ENCODE measurements around the gene MTTP.

DNA sequence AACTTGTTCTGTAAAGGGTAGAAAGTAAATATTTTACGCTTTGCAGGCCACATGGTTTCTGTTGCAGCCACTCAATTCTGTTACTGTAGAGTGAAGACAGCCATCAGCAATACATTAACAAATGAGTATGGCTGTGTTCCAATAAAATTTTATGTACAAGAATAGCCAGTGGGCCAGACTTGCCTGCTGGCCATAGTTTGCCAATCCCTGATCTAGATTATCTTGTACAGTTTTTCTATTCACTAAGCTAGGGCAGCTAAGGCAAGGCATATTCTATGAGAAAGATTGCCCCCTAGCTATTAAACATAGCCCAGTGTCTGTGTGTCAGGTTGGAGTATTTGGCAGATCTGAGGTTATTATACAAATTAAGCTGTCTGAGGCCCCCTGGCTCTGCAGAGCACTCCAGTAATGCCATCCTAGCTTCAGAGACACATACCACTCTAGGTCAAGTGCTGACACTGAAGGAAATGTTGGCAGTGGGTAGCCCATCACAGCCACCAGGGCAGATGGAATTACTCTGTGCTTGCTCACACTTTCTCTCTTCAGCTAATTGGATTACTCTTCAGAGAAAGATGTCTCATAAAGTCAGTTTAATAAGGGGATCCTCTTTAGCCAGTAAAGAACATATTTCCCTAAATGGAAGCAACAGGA is 40.7 kb downstream of the MTTP start:
- TF ChIP-seq, protein P1, sequence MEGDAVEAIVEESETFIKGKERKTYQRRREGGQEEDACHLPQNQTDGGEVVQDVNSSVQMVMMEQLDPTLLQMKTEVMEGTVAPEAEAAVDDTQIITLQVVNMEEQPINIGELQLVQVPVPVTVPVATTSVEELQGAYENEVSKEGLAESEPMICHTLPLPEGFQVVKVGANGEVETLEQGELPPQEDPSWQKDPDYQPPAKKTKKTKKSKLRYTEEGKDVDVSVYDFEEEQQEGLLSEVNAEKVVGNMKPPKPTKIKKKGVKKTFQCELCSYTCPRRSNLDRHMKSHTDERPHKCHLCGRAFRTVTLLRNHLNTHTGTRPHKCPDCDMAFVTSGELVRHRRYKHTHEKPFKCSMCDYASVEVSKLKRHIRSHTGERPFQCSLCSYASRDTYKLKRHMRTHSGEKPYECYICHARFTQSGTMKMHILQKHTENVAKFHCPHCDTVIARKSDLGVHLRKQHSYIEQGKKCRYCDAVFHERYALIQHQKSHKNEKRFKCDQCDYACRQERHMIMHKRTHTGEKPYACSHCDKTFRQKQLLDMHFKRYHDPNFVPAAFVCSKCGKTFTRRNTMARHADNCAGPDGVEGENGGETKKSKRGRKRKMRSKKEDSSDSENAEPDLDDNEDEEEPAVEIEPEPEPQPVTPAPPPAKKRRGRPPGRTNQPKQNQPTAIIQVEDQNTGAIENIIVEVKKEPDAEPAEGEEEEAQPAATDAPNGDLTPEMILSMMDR (IDR thresholded peaks at IDR 0.05): no peak
- no peak for TF ChIP-seq EZH2 (IDR thresholded peaks at IDR 0.05; ENCODE audit: borderline replicate concordance, insufficient read depth, low read depth, low read length, poor library complexity, severe bottlenecking)
